GM12865 (cell line): ENCODE results near the gene PHF21B.

Experiments used
- DNase-seq: peaks from one replicate; pipeline ENCODE4 v3.0.0; 2010; ENCODE audit warnings: low read depth
- H3K4me3 ChIP-seq: 2 replicates; pipeline ENCODE4 v1.5.1; 2011; ENCODE audit warnings: mild to moderate bottlenecking, low read depth, low read length, control low read depth
- TF ChIP-seq, protein P1 (sequence below): IDR thresholded peaks from 2 replicates; pipeline ENCODE4 v1.5.1; 2011; ENCODE audit warnings: low read length, control low read depth, low read depth, inconsistent platforms; ENCODE audit not compliant: insufficient read depth; ENCODE audit errors: missing control alignments

PHF21B gene

DNA sequence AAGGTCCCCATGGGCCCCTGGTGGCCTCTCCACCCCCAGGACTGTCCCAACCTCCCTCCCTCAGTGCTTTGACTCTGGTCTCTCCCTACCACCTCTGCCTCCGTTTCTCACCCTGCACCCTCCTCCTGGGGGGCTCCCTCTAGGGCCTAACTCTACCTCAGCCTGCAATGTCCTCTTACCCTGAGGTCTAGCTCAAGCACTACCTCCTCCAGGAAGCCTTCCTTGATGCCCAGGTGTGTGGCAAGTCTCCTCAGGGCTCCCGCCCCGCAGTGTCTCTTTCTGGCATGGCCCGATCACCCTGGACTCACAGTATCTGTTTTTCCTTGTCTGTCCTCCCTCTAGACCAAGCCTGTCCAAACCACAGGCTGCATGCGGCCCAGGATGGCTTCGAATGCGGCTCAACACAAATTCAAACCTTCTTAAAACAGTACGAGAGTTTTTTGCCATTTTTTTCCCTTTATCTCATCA lies 90.8 kb downstream of the PHF21B start:
- DNase-seq = no peak
- no peak overlapping the region for H3K4me3 ChIP-seq
- TF ChIP-seq, protein P1, sequence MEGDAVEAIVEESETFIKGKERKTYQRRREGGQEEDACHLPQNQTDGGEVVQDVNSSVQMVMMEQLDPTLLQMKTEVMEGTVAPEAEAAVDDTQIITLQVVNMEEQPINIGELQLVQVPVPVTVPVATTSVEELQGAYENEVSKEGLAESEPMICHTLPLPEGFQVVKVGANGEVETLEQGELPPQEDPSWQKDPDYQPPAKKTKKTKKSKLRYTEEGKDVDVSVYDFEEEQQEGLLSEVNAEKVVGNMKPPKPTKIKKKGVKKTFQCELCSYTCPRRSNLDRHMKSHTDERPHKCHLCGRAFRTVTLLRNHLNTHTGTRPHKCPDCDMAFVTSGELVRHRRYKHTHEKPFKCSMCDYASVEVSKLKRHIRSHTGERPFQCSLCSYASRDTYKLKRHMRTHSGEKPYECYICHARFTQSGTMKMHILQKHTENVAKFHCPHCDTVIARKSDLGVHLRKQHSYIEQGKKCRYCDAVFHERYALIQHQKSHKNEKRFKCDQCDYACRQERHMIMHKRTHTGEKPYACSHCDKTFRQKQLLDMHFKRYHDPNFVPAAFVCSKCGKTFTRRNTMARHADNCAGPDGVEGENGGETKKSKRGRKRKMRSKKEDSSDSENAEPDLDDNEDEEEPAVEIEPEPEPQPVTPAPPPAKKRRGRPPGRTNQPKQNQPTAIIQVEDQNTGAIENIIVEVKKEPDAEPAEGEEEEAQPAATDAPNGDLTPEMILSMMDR = no peak

DNA sequence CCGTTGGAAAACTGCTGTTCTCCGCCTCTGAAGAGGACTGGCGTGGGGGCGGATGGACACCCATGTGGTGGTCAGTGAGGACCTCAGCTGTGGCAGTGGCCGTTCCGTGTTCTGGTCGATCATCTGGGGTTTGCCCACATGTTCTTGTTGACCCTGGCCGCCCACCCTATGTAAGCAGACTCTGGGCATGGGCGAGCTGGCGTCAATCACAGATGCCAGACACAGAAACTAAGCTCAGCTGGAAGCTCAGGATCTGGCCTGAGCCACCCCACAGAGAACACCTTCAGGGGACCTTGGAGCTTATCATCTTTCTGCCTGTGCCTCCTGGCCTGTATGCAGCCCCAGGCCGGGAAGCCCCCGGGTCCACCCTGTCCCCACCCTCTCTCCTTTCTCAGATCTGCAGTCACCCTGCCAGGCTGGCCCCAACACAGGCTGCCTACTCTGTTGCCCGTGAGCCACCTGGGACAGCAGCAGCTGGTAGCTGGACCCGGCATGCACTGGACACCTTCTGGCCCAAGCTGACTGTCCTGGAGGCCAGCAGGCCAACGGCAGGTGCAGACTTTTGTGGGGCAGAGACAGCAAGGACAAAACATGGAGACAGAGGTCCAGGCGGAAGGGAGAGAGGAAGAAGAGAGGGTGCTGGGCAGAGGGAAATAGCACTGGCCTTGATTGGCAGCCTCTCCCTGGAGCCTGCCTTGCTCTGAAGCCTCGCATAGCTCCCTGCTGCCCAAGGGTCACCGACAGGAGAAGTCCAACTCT lies 91.5 kb downstream of the PHF21B start:
- no peak for DNase-seq
- TF ChIP-seq, protein P1 = no peak
- no peak overlapping the region for H3K4me3 ChIP-seq

DNA sequence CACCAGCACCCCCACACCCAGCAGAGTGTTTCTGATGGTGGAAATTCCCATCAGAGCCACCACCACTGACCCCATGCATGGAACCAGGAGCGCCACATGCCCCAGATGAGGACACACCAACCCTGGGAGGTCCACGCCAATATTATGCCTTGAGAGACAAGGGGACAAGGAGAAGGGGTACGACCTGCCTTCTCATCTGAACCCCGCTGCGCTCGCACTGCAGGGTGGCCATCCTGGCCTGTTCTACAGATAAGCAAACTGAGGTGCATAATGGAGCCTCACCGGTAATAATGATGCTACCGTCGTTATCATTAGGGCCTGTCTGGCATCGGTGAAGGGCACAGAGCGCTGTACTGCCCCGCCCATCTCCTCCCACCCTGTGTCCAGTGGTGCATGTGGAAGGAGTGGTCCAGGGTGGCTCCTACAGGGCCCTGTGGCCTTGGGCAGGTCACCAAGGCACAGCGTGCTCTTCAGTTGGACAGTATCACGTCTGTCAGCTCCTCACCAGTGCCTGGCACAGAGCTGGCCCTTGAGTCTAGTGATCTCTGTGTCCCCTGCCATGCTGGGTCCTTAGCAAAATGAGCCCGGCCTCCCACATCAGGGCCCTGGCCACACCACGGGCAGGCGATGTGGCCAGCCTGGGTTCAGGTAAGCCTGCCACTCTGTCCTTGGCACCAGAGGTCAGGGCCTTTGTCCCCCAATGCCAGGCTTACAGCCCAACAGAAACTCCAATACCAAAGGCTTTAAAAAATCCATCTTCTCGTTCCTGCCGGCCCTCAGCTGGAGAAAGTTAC lies 92.2 kb downstream of the PHF21B start:
- H3K4me3 ChIP-seq = no peak overlapping the region
- TF ChIP-seq, protein P1 = no peak
- no peak for DNase-seq

DNA sequence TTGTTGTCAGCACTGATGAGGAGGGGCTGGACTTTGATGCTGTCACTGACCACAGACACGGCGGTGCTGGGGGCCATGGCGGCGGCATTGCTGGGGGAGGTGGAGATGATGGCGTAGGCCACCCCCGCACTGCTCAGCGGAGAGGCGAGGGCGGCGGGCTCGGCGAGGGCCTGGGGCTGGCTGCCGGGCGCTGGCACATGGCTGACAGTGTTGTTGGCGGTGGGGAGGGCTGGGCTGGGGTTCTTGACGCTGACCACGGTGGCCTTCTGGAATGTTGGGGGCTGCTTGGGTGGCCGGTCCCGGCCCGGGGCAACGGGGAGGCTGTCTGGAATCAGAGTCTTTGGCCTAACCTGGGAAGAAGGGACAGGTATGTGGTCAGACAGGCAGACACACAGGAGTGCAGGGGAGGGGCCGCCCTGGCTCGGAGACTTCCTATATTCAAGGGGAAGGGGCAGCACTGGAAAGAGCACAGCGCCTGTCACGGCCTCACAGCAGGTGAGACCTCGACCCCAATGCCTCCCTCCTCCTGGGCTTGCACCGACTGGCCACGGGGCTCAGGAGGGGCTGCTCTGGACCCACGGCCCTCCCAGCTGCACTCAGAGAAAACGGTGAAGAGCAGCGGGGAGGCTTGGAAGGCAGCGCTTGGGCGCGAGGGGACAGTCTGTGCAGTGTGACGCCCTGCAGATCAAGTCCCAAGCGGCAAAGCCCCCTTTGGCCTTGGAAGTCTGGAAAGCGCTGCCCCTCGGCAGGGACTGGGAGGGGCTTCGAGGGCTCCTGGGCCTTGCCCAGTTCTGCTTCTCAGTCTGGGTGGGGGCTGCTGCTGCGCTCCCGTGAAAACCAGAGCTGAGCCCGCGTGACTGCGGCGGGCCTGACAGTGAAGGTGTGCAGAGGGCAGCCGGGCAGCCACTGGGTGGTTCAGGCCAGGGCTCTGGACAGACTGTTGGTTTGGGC lies 93.2 kb downstream of the PHF21B start:
- DNase-seq = no peak
- H3K4me3 ChIP-seq = no peak overlapping the region
- TF ChIP-seq, protein P1 = no peak

DNA sequence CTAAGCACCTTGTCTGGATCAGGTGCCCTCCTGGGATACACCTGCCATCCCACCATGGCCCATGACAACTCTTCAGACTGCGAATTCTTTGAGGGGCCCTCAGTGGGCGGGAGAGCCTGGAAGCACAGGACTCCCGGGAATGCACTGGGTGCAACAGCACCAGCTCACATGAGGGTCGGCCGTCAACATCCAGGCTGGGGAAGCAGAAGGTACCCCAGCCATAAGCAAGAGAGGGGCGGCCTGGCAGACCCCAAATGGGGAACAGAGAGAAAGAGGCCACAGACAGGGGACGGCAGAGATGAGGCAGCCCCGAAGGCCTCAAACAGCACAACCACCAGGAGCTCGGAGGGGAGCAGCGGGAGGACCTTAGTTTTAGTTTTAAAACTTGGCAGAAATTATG lies 94.4 kb downstream of the PHF21B start:
- DNase-seq = no peak
- no peak overlapping the region for H3K4me3 ChIP-seq
- TF ChIP-seq, protein P1 = no peak

DNA sequence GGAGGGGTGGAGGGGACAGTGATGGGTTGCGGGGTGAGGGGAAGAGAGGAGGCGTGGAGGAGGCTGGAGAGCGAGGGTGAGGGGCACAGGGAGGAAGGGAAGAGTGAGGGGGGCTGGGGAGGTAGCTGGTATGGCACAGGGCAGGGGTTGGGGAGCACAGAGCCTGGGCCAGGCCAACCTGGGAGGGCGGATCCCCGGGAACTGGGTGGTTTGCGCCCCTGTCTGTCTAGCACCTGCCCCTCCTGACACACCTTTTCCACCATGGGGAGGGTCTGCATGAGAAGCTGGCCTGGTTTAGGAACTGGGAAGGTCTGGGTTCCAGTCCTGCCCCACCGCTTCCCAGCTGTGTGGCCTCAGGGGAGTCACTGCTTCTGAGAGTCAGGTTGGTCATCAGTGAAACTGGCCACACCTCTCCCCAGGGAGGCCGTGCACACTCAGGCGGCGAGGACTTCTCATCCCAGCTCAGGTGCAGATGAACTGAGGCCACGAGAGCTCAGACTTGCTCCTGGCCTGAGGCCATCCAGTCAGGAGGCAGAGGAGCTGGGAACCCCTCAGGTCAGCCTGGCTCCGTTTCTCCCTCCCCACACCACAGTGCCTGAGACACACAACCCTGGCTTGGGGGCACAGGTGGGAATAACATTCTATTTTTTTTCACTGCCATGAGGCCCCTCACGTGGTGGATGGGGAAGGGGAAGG lies 95.6 kb downstream of the PHF21B start:
- DNase-seq = peak; percentile 14
- no peak overlapping the region for H3K4me3 ChIP-seq
- TF ChIP-seq, protein P1 = no peak
